HepG2 (cell line): ENCODE data around the gene CD14. TPM values are rescaled to one million over a fixed set of nuclear protein-coding genes. Genes with fewer than 3 reads are reported as not detected.

Experiments
- ATRX ChIP-seq: sonication (generic); formaldehyde crosslinking; IDR thresholded peaks from 2 replicates; pipeline ENCODE4 v1.4.0; 2020; ENCODE audit warnings: missing genetic modification reagents, borderline replicate concordance
- CTCF ChIP-seq: sonication (generic); formaldehyde crosslinking; IDR thresholded peaks from 2 replicates; pipeline ENCODE4 v1.5.0; 2020; ENCODE audit warnings: mild to moderate bottlenecking, missing genetic modification reagents, moderate library complexity
- HDAC1 ChIP-seq: sonication (generic); formaldehyde crosslinking; IDR thresholded peaks from 2 replicates; pipeline ENCODE4 v1.5.1; 2020; ENCODE audit warnings: mild to moderate bottlenecking, missing genetic modification reagents
- HNRNPL ChIP-seq: fragments of 200-400 bp; formaldehyde crosslinking; IDR thresholded peaks from 2 replicates; pipeline ENCODE4 v1.6.1; 2017; ENCODE audit warnings: mild to moderate bottlenecking, low read depth, low read length
- MAZ ChIP-seq, 2 experiments: sonication (generic) in 1 of 2; formaldehyde crosslinking in 1 of 2; IDR thresholded peaks; 2 replicates each; pipeline versions ENCODE4 v1.5.0 to v1.6.1; 2012 to 2020; ENCODE audit warnings: low read depth in 2 of 2, mild to moderate bottlenecking in 2 of 2, borderline replicate concordance in 1 of 2, improper control_type of control experiment in 1 of 2, low read length in 1 of 2, missing genetic modification reagents in 1 of 2, moderate library complexity in 1 of 2
- MEIS2 ChIP-seq: sonication (generic); formaldehyde crosslinking; IDR thresholded peaks from 2 replicates; pipeline ENCODE4 v1.9.0; 2021; ENCODE audit warnings: mild to moderate bottlenecking, missing genetic modification reagents
- PATZ1 ChIP-seq: sonication (generic); formaldehyde crosslinking; IDR thresholded peaks from 2 replicates; pipeline ENCODE4 v1.4.0; 2020; ENCODE audit warnings: missing genetic modification reagents
- ZKSCAN5 ChIP-seq: sonication (generic); formaldehyde crosslinking; IDR thresholded peaks from 2 replicates; pipeline ENCODE4 v1.5.1; 2020; ENCODE audit warnings: mild to moderate bottlenecking, missing genetic modification reagents
- ZNF382 ChIP-seq: sonication (generic); formaldehyde crosslinking; IDR thresholded peaks from 2 replicates; pipeline ENCODE4 v1.5.0; 2020; ENCODE audit warnings: missing genetic modification reagents, mild to moderate bottlenecking, borderline replicate concordance
- ZNF546 ChIP-seq: sonication (generic); formaldehyde crosslinking; conservative IDR thresholded peaks from 2 replicates; pipeline ENCODE4 v1.8.1; 2023; ENCODE audit warnings: mild to moderate bottlenecking, missing genetic modification reagents
- ZNF563 ChIP-seq: sonication (generic); formaldehyde crosslinking; IDR thresholded peaks from 2 replicates; pipeline ENCODE4 v1.8.0; 2022; ENCODE audit warnings: mild to moderate bottlenecking, moderate library complexity, missing genetic modification reagents
- ZNF572 ChIP-seq: sonication (generic); formaldehyde crosslinking; IDR thresholded peaks from 2 replicates; pipeline ENCODE4 v1.5.1; 2020; ENCODE audit warnings: mild to moderate bottlenecking, missing genetic modification reagents
- ZNF704 ChIP-seq: sonication (generic); formaldehyde crosslinking; IDR thresholded peaks from 2 replicates; pipeline ENCODE4 v1.8.1; 2023; ENCODE audit warnings: mild to moderate bottlenecking, inconsistent platforms, moderate library complexity, missing genetic modification reagents, borderline replicate concordance
- polyA plus RNA-seq, 8 experiments: library from polyadenylated mRNA; depleted of rRNA in 3 of 8; stranded (reverse) in 7 of 8; unstranded in 1 of 8; fragments of >200 nt; fragmentation: Illumina TruSeq in 4 of 8; extraction: Trizol in 4 of 8; gene quantifications; 2 replicates each; pipeline versions ENCODE4 v1.2.1 to v1.2.3, GENCODE V29; 2011 to 2016; ENCODE audit warnings: low read depth in 4 of 8, missing spikeins in 1 of 8, mixed read lengths in 1 of 8; ENCODE audit not compliant: insufficient read depth in 1 of 8
- total RNA-seq, 5 experiments: library from RNA; depleted of rRNA; stranded (reverse); fragments of >200 nt; fragmentation: Illumina TruSeq; extraction: Trizol; gene quantifications; 2 replicates each; pipeline ENCODE4 v1.2.3, GENCODE V29; 2016; ENCODE audit warnings: low read depth in 1 of 5
- TF ChIP-seq, protein P1 (sequence below), 2 experiments: fragments of 450-650 bp in 1 of 2; sonication (generic) in 1 of 2; formaldehyde crosslinking in 1 of 2; IDR thresholded peaks; 2 replicates each; pipeline versions ENCODE4 v1.6.1 to v1.8.0; 2016 to 2022; ENCODE audit warnings: antibody characterized with exemption in 1 of 2, mild to moderate bottlenecking in 1 of 2, missing genetic modification reagents in 1 of 2

The CD14 gene
- total and polyA plus RNA-seq, 2 of the 13 experiments (the other 11 are each of a cell fraction or from before 2014, with no cell fraction given), result 1.7 to 4.7 TPM

DNA sequence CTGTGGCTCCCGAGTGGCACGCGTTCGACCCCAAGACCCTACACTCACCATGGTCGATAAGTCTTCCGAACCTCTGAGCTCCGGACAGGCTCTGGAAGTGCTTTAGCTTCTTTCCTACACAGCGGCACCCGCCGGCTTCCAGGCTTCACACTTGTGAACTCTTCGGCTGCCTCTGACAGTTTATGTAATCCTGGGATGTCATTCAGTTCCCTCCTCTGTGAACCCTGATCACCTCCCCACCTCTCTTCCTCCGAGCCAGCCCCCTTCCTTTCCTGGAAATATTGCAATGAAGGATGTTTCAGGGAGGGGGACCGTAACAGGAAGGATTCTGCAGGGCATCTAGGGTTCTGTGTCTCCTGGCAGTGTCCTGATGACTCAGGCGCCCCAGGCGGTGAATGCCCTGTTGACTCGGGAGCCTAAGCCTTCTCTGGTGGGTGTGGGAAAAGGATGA is at the start of gene CD14 (continued):
- TF ChIP-seq MAZ (IDR thresholded peaks at IDR 0.05; ENCODE audit: borderline replicate concordance, low read depth, low read length) (no peak), MAZ (CRISPR knock-in tag; IDR thresholded peaks at IDR 0.05; ENCODE audit: low read depth) (0 out of 2 replicates have a peak, but pooled peaks have one; percentile 38), HDAC1 (CRISPR knock-in tag) (0 out of 2 replicates have a peak, but pooled peaks have one; percentile 13), ZKSCAN5 (peak; percentile 56; the same call in 1 of the 2 replicates), ZNF382 (CRISPR knock-in tag) (no peak), PATZ1 (CRISPR knock-in tag) (peak; percentile 87), CTCF (peak; percentile 46), ATRX (no peak), ZNF704 (no peak), HNRNPL (no peak), ZNF563 (CRISPR knock-in tag) (no peak), ZNF546 (CRISPR knock-in tag) (no peak), MEIS2 (peak; percentile 70), ZNF572 (CRISPR knock-in tag) (no peak)
- TF ChIP-seq, protein P1, sequence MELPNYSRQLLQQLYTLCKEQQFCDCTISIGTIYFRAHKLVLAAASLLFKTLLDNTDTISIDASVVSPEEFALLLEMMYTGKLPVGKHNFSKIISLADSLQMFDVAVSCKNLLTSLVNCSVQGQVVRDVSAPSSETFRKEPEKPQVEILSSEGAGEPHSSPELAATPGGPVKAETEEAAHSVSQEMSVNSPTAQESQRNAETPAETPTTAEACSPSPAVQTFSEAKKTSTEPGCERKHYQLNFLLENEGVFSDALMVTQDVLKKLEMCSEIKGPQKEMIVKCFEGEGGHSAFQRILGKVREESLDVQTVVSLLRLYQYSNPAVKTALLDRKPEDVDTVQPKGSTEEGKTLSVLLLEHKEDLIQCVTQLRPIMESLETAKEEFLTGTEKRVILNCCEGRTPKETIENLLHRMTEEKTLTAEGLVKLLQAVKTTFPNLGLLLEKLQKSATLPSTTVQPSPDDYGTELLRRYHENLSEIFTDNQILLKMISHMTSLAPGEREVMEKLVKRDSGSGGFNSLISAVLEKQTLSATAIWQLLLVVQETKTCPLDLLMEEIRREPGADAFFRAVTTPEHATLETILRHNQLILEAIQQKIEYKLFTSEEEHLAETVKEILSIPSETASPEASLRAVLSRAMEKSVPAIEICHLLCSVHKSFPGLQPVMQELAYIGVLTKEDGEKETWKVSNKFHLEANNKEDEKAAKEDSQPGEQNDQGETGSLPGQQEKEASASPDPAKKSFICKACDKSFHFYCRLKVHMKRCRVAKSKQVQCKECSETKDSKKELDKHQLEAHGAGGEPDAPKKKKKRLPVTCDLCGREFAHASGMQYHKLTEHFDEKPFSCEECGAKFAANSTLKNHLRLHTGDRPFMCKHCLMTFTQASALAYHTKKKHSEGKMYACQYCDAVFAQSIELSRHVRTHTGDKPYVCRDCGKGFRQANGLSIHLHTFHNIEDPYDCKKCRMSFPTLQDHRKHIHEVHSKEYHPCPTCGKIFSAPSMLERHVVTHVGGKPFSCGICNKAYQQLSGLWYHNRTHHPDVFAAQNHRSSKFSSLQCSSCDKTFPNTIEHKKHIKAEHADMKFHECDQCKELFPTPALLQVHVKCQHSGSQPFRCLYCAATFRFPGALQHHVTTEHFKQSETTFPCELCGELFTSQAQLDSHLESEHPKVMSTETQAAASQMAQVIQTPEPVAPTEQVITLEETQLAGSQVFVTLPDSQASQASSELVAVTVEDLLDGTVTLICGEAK (IDR thresholded peaks at IDR 0.05), result no peak
- TF ChIP-seq, protein P1 (CRISPR knock-in tag; IDR thresholded peaks at IDR 0.05), result no peak
